A673 (cell line): ENCODE data around the gene FGF11.

Source experiments
- CTCF ChIP-seq: fragments of 300-800, 200-600 bp; sonication (generic); conservative IDR thresholded peaks from 2 replicates; pipeline ENCODE4 v1.5.1; 2017; ENCODE audit warnings: low read depth, mild to moderate bottlenecking, antibody characterized with exemption, low read length, moderate library complexity, mixed read lengths
- EZH2 ChIP-seq: fragments of 200-600 bp; sonication (generic); IDR thresholded peaks from 2 replicates; pipeline ENCODE4 v1.6.1; 2017; ENCODE audit warnings: borderline replicate concordance, low read depth, mild to moderate bottlenecking, mixed read lengths, antibody characterized with exemption, low read length; ENCODE audit not compliant: poor library complexity, severe bottlenecking

DNA sequence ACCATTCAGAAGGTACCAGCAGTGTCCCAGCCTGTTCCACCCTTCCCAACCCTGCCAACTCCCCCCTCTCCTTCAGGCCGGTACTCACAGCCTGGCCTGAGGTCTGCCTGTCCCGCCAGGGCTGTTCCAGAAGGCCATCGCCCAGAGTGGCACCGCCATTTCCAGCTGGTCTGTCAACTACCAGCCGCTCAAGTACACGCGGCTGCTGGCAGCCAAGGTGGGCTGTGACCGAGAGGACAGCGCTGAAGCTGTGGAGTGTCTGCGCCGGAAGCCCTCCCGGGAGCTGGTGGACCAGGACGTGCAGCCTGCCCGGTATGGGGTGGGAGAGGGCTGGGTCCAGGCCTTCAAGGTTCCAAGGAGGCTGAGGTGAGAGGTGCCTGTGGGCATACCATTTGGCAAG, 24.5 kb upstream of the FGF11 start:
- TF ChIP-seq CTCF (no peak), EZH2 (no peak)
